RWPE2 (cell line): Measurements from ENCODE around the gene ZER1.
A peak's percentile ranks its signal among the peaks of the same experiment; 100 is the strongest.
"Not testable (repeated sequence)": the region's sequence is repeated elsewhere in the genome, so short reads cannot be mapped to it uniquely, and the experiment has no call there.

Experiments
- ATAC-seq: fragments of 200-7000 bp; cut with Tn5 transposase; 3 replicates; pipeline ENCODE4 v1.9.1; 2021; ENCODE audit warnings: low read depth
- DNase-seq: peaks from one replicate; pipeline ENCODE4 v3.0.0-alpha.2; 2020; ENCODE audit warnings: low spot score
- H3K27ac ChIP-seq: fragments of 450-650 bp; 2 replicates; pipeline ENCODE4 v1.5.1; 2017; ENCODE audit warnings: mild to moderate bottlenecking; ENCODE audit not compliant: poor library complexity, severe bottlenecking
- H3K27me3 ChIP-seq: fragments of 250-450 bp; sonication (Bioruptor Pico); 2 replicates; pipeline ENCODE4 v1.5.1; 2021; ENCODE audit warnings: mild to moderate bottlenecking, moderate library complexity; ENCODE audit not compliant: insufficient read depth, poor library complexity, severe bottlenecking
- H3K36me3 ChIP-seq: fragments of 250-450 bp; sonication (Bioruptor Pico); 2 replicates; pipeline ENCODE4 v1.5.1; 2020; ENCODE audit warnings: low read depth, mild to moderate bottlenecking, moderate library complexity
- H3K4me1 ChIP-seq: fragments of 250-450 bp; sonication (Bioruptor Pico); 2 replicates; pipeline ENCODE4 v1.5.1; 2021; ENCODE audit warnings: mild to moderate bottlenecking, moderate library complexity; ENCODE audit not compliant: insufficient read depth, poor library complexity, severe bottlenecking
- H3K4me3 ChIP-seq: fragments of 250-450 bp; sonication (Bioruptor Pico); 2 replicates; pipeline ENCODE4 v1.5.1; 2021; ENCODE audit warnings: mild to moderate bottlenecking, moderate library complexity; ENCODE audit not compliant: severe bottlenecking
- H3K9me3 ChIP-seq: fragments of 250-450 bp; sonication (Bioruptor Pico); 2 replicates; pipeline ENCODE4 v1.5.1; 2021; ENCODE audit warnings: mild to moderate bottlenecking, moderate library complexity; ENCODE audit not compliant: severe bottlenecking
- TF ChIP-seq, protein P1 (sequence below): fragments of 450-650 bp; IDR thresholded peaks from one replicate; pipeline ENCODE4 v1.5.1; 2017; ENCODE audit warnings: mild to moderate bottlenecking, moderate library complexity; ENCODE audit not compliant: poor library complexity, severe bottlenecking

Gene ZER1

DNA sequence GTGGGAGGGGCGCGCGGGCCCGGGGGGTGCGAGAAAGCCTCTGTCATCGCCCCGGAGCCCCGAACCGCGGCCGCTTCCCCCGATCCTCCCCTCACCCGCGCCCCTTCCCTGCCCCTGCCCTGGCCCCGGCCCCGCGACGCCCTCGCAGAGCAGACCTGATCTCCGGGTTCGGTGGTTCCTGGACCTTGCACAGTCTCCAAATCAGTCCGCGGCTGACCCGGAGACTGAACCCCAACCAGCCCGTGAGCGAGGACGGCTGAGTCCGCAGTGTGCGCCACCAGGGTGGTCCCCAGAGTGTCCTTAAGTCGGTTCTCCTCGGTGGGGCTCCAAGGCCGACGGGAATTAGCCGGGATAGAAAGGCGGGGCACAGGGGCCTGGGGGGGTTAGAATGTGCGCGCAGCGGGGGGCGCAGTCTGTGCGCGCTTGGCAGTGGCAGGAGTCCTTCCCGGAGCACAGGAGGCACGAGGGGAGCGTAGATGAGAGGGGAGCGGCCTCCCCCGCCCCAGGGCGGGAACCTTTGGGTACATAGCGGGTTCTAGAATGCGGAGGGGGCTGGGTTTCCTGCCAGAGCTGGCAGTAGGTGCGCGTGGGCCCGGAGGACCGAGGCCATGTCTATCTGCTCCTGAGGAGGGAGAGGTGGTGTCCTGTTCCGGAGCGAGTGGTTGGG, 68.6 kb downstream of the ZER1 start:
- Histone ChIP-seq H3K36me3 (0 out of 2 replicates have a peak, but pooled peaks cover 4% of the 10 kb centered on the region), H3K27ac (peak overlapping the region; percentile 53), H3K4me1 (no peaks in the 10 kb centered on the region), H3K27me3 (no peaks in the 10 kb centered on the region), H3K9me3 (no peaks in the 10 kb centered on the region), H3K4me3 (peak overlapping the region; percentile 58)
- DNase-seq (no peak), ATAC-seq (peak; percentile 8; the same call in 2 of the 3 replicates)
- TF ChIP-seq, protein P1, sequence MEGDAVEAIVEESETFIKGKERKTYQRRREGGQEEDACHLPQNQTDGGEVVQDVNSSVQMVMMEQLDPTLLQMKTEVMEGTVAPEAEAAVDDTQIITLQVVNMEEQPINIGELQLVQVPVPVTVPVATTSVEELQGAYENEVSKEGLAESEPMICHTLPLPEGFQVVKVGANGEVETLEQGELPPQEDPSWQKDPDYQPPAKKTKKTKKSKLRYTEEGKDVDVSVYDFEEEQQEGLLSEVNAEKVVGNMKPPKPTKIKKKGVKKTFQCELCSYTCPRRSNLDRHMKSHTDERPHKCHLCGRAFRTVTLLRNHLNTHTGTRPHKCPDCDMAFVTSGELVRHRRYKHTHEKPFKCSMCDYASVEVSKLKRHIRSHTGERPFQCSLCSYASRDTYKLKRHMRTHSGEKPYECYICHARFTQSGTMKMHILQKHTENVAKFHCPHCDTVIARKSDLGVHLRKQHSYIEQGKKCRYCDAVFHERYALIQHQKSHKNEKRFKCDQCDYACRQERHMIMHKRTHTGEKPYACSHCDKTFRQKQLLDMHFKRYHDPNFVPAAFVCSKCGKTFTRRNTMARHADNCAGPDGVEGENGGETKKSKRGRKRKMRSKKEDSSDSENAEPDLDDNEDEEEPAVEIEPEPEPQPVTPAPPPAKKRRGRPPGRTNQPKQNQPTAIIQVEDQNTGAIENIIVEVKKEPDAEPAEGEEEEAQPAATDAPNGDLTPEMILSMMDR: peak; percentile 41

DNA sequence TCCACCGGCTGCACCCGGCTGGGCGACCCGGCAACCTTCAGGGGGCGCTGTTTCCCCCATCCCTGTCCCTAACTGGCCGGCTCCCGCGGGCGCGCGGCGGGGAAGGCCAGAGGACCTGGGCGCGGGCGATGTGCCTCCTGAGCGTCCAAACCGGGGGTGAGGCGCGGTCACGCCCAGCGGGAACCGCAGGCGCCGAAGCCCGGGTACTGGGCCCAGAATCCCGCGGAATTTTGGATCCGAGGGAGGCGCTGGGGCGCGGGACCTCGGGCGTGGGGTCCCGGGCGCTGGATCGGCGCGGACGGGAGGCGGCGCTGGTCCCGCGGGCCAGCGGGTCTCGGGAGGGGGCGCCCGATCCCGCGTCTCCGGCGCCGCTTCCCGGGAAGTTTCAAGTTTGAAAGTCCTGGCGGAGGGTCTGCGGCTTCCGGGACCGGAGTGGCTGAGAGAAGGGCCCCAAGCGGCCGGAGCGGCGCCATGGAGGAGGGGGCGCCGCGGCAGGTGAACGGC, 69.2 kb downstream of the ZER1 start, which contains the start of gene PKN3:
TSS of gene PKN3 (plus strand) at position 59 of the 504 bp plus-strand sequence. CDS start at position 472, 413 bp downstream.
- H3K36me3 ChIP-seq: 0 out of 2 replicates have a peak, but pooled peaks cover 4% of the 10 kb centered on the region
- H3K27me3 ChIP-seq: no peaks in the 10 kb centered on the region
- ATAC-seq (peak; percentile 74), DNase-seq (peak; percentile 81)
- H3K4me1 ChIP-seq: no peaks in the 10 kb centered on the region
- no peaks in the 10 kb centered on the region for H3K9me3 ChIP-seq
- H3K4me3 ChIP-seq: peak within 1 kb of the TSS; percentile 58
- peak within 1 kb of the TSS; percentile 53 for H3K27ac ChIP-seq
- TF ChIP-seq, protein P1: peak; percentile 96

DNA sequence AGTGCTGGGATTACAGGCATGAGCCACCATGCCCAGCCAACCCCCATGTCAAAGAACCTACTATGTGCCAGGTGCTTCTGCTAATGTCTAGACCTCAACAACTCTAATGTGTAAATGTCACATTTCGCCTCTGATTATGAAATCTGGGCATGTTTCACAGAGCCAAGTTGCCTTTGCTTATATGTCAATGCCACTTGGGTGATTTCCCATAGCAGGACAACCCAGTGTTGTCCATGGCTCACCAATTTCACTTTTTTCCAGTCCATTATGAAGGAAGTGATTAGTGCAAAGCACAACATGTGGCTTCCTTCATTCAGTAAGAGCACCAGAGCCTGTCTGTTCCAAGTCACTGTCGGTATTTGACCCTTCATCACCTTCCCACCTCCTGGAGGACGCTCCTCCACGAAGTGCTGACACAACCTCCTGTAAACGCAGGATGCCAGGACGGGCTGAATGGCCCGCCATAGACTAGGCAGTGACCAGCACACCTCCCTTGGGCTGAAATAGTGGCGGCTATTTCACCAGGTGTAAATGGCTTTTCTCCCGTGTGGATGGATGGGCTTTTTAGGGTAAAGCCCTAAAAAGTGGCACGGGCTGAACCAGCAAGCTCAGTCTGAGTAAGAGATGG, 70.4 kb downstream of the ZER1 start:
- DNase-seq (no peak), ATAC-seq (no peak)
- Histone ChIP-seq H3K4me1 (no peaks in the 10 kb centered on the region), H3K27me3 (no peaks in the 10 kb centered on the region), H3K9me3 (no peaks in the 10 kb centered on the region), H3K36me3 (peaks cover 7% of the 10 kb centered on the region), H3K4me3 (no peak overlapping the region), H3K27ac (no peak overlapping the region)
- TF ChIP-seq, protein P1: no peak

DNA sequence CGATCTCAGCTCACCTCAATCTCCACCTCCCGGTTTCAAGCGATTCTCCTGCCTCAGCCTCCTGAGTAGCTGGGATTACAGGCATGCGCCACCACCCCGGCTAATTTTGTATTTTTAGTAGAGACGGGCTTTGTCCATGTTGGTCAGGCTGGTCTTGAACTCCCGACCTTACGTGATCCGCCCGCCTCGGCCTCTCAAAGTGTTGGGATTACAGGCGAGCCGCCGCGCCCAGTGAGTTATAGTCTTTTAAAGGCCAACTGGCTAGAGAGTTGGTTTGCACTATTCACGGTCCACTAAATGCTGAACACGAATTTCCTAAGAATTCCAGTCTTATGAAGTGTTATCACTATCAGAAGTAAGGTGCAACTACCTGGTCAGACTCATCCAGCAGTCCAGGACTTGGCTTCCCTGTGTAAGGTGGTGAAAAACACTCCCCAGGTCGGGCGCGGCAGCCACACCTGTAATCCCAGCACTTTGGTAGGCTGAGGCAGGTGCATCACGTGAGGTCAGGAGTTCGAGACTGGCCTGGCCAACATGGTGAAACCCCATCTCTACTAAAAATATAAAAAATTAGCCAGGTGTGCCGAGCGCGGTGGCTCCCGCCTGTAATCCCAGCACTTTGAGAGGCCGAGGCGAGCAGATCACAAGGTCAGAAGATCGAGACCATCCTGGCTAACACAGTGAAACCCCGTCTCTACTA, 72.5 kb downstream of the ZER1 start:
- ATAC-seq, H3K27me3 ChIP-seq: not testable (repeated sequence)

More for the DNA sequence above, 72.5 kb downstream of the ZER1 start:
- not testable (repeated sequence) for DNase-seq, H3K4me3 ChIP-seq, H3K4me1 ChIP-seq, H3K27ac ChIP-seq, H3K9me3 ChIP-seq
- peaks cover 23% of the 10 kb centered on the region for H3K36me3 ChIP-seq
